ENCODE data around the gene SDR39U1. TPM values are rescaled to one million over a fixed set of nuclear protein-coding genes. Genes with fewer than 3 reads are reported as not detected.

The SDR39U1 gene
- polyA plus RNA-seq, 1 donor from 2014 or later, result 142 TPM

DNA sequence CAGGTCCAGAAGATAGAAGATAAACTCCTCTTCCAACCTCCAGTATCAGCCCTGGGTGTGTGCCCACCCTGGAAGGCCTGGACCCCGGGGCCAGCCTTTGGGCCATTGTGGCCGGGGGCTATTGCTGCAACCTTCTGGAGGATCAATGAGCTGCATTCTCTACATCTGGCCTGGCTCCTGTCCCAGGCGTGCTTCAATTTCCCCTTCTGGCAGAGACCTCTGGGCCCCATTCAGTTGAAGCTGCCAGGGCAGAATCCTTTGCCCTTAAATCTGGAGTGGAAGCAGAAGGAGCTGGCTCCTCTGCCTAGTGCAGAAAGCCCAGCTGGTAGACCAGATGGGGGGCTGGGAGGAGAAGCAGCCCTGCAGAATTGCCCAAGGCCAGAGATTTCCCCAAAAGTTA is 33.8 kb downstream of the SDR39U1 start:
- no peaks in the 10 kb centered on the region for H3K9me3 ChIP-seq (ENCODE audit: low read length)

GRCh38 chr14:24407608-24408325 is 34.8 kb downstream of the SDR39U1 start:
- H3K4me2 ChIP-seq (ENCODE audit: low read length), result no peak overlapping the region
- H3K9me2 ChIP-seq (ENCODE audit: insufficient read depth, low read length), result no peaks in the 10 kb centered on the region
- H3K36me3 ChIP-seq (ENCODE audit: insufficient read depth, low read length), result no peaks in the 10 kb centered on the region
- no peak overlapping the region for H3K27ac ChIP-seq (ENCODE audit: low read length)
- no peaks in the 10 kb centered on the region for H3K79me2 ChIP-seq (replicated peaks; ENCODE audit: insufficient read depth, low read length)
- TF ChIP-seq, protein P1, sequence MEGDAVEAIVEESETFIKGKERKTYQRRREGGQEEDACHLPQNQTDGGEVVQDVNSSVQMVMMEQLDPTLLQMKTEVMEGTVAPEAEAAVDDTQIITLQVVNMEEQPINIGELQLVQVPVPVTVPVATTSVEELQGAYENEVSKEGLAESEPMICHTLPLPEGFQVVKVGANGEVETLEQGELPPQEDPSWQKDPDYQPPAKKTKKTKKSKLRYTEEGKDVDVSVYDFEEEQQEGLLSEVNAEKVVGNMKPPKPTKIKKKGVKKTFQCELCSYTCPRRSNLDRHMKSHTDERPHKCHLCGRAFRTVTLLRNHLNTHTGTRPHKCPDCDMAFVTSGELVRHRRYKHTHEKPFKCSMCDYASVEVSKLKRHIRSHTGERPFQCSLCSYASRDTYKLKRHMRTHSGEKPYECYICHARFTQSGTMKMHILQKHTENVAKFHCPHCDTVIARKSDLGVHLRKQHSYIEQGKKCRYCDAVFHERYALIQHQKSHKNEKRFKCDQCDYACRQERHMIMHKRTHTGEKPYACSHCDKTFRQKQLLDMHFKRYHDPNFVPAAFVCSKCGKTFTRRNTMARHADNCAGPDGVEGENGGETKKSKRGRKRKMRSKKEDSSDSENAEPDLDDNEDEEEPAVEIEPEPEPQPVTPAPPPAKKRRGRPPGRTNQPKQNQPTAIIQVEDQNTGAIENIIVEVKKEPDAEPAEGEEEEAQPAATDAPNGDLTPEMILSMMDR (IDR thresholded peaks at IDR 0.05; ENCODE audit: poor library complexity, severe bottlenecking), result no peak
- no peak for TF ChIP-seq MXI1 (conservative IDR thresholded peaks at IDR 0.05; ENCODE audit: poor library complexity, severe bottlenecking)
- TF ChIP-seq EZH2 (IDR thresholded peaks at IDR 0.05; ENCODE audit: borderline replicate concordance, insufficient read depth, low read length, poor library complexity, severe bottlenecking), result no peak
- TF ChIP-seq SMC3 (conservative IDR thresholded peaks at IDR 0.05; ENCODE audit: poor library complexity), result no peak
- no peak for TF ChIP-seq TAF1 (IDR thresholded peaks at IDR 0.05; ENCODE audit: low read depth)
- TF ChIP-seq, protein P2, sequence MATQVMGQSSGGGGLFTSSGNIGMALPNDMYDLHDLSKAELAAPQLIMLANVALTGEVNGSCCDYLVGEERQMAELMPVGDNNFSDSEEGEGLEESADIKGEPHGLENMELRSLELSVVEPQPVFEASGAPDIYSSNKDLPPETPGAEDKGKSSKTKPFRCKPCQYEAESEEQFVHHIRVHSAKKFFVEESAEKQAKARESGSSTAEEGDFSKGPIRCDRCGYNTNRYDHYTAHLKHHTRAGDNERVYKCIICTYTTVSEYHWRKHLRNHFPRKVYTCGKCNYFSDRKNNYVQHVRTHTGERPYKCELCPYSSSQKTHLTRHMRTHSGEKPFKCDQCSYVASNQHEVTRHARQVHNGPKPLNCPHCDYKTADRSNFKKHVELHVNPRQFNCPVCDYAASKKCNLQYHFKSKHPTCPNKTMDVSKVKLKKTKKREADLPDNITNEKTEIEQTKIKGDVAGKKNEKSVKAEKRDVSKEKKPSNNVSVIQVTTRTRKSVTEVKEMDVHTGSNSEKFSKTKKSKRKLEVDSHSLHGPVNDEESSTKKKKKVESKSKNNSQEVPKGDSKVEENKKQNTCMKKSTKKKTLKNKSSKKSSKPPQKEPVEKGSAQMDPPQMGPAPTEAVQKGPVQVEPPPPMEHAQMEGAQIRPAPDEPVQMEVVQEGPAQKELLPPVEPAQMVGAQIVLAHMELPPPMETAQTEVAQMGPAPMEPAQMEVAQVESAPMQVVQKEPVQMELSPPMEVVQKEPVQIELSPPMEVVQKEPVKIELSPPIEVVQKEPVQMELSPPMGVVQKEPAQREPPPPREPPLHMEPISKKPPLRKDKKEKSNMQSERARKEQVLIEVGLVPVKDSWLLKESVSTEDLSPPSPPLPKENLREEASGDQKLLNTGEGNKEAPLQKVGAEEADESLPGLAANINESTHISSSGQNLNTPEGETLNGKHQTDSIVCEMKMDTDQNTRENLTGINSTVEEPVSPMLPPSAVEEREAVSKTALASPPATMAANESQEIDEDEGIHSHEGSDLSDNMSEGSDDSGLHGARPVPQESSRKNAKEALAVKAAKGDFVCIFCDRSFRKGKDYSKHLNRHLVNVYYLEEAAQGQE (IDR thresholded peaks at IDR 0.05; ENCODE audit: borderline replicate concordance), result no peak
- no peak for TF ChIP-seq EP300 (conservative IDR thresholded peaks at IDR 0.05; ENCODE audit: poor library complexity, severe bottlenecking)
- TF ChIP-seq POLR2AphosphoS5 (IDR thresholded peaks at IDR 0.05), result no peak
- TF ChIP-seq RAD21 (conservative IDR thresholded peaks at IDR 0.05), result no peak
- H3K4me3 ChIP-seq (ENCODE audit: low read length), result no peak overlapping the region
- no peaks in the 10 kb centered on the region for H3K27me3 ChIP-seq (ENCODE audit: insufficient read depth, low read depth, low read length)
- no peak overlapping the region for H2AFZ ChIP-seq (ENCODE audit: low read depth, low read length)
- H3K9ac ChIP-seq (ENCODE audit: low read length), result no peak overlapping the region
- H4K20me1 ChIP-seq (ENCODE audit: insufficient read depth), result no peaks in the 10 kb centered on the region
- no peaks in the 10 kb centered on the region for H3F3A ChIP-seq (ENCODE audit: insufficient read depth, low read length, poor library complexity, severe bottlenecking)
- no peaks in the 10 kb centered on the region for H3K9me3 ChIP-seq (ENCODE audit: low read length)

More for the DNA sequence above, 33.8 kb downstream of the SDR39U1 start:
- H3K27me3 ChIP-seq (ENCODE audit: insufficient read depth, low read depth, low read length), result no peaks in the 10 kb centered on the region
- no peak for TF ChIP-seq SMC3 (conservative IDR thresholded peaks at IDR 0.05; ENCODE audit: poor library complexity)
- TF ChIP-seq, protein P2 (IDR thresholded peaks at IDR 0.05; ENCODE audit: borderline replicate concordance), result no peak
- no peak for TF ChIP-seq MXI1 (conservative IDR thresholded peaks at IDR 0.05; ENCODE audit: poor library complexity, severe bottlenecking)
- TF ChIP-seq, protein P1 (IDR thresholded peaks at IDR 0.05; ENCODE audit: poor library complexity, severe bottlenecking), result no peak
- TF ChIP-seq TAF1 (IDR thresholded peaks at IDR 0.05; ENCODE audit: low read depth), result no peak
- no peak for TF ChIP-seq EP300 (conservative IDR thresholded peaks at IDR 0.05; ENCODE audit: poor library complexity, severe bottlenecking)
- TF ChIP-seq EZH2 (IDR thresholded peaks at IDR 0.05; ENCODE audit: borderline replicate concordance, insufficient read depth, low read length, poor library complexity, severe bottlenecking), result no peak
- TF ChIP-seq POLR2AphosphoS5 (IDR thresholded peaks at IDR 0.05), result no peak
- no peaks in the 10 kb centered on the region for H3F3A ChIP-seq (ENCODE audit: insufficient read depth, low read length, poor library complexity, severe bottlenecking)
- H4K20me1 ChIP-seq (ENCODE audit: insufficient read depth), result no peaks in the 10 kb centered on the region
- H3K9me2 ChIP-seq (ENCODE audit: insufficient read depth, low read length), result no peaks in the 10 kb centered on the region
- H3K27ac ChIP-seq (ENCODE audit: low read length), result no peak overlapping the region
- no peak overlapping the region for H3K4me2 ChIP-seq (ENCODE audit: low read length)
- no peaks in the 10 kb centered on the region for H3K79me2 ChIP-seq (replicated peaks; ENCODE audit: insufficient read depth, low read length)
- no peak overlapping the region for H2AFZ ChIP-seq (ENCODE audit: low read depth, low read length)
- no peaks in the 10 kb centered on the region for H3K36me3 ChIP-seq (ENCODE audit: insufficient read depth, low read length)
- H3K9ac ChIP-seq (ENCODE audit: low read length), result no peak overlapping the region
- no peak overlapping the region for H3K4me3 ChIP-seq (ENCODE audit: low read length)

All from neural cell (in vitro differentiated cells).